GM23338 (cell line): Measurements from ENCODE around the gene RFC2.

Source experiments
- CTCF ChIP-seq, 2 experiments: fragments of 200-600 bp in 1 of 2; sonication (generic) in 1 of 2; conservative IDR thresholded peaks; 2 replicates each; pipeline versions ENCODE4 v1.5.1 to v1.6.1; 2016 to 2017; ENCODE audit warnings: antibody characterized with exemption in 2 of 2, low read depth in 2 of 2, mild to moderate bottlenecking in 2 of 2, moderate library complexity in 1 of 2
- EZH2 ChIP-seq: fragments of 200-600 bp; sonication (generic); IDR thresholded peaks from one replicate; pipeline ENCODE4 v1.8.0; 2017; ENCODE audit warnings: antibody characterized with exemption, mild to moderate bottlenecking, low read depth; ENCODE audit not compliant: unreplicated experiment

DNA sequence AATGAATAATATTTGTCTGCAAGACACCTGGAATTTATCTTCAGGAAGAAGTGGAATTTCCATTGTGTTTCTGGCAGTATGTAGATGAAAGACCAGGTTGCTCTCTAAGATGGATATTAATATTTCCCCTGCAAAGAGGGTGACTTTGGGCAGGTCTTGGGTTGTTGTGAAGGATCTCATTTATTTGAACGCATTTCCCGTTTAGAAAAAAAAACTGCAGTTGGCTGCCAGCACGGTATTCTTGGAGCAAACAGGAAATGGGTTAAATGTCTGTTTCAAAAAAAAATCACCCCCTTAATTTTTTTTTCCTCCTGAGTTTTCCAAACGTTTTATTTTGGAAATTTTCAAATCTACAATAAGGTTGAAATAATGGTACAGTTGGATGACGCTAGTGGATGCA lies 68.6 kb downstream of the RFC2 start:
- TF ChIP-seq EZH2: no peak
- TF ChIP-seq CTCF (conservative IDR thresholded peaks at IDR 0.05; ENCODE audit: low read depth in 2 of 2): no peak
